CD1c-positive myeloid dendritic cell (primary cell): ENCODE measurements around the gene CHPF.

Experiments
- DNase-seq: peaks from one replicate; pipeline ENCODE4 v3.0.0-alpha.2; 2016; ENCODE audit errors: extremely low spot score

The CHPF gene

DNA sequence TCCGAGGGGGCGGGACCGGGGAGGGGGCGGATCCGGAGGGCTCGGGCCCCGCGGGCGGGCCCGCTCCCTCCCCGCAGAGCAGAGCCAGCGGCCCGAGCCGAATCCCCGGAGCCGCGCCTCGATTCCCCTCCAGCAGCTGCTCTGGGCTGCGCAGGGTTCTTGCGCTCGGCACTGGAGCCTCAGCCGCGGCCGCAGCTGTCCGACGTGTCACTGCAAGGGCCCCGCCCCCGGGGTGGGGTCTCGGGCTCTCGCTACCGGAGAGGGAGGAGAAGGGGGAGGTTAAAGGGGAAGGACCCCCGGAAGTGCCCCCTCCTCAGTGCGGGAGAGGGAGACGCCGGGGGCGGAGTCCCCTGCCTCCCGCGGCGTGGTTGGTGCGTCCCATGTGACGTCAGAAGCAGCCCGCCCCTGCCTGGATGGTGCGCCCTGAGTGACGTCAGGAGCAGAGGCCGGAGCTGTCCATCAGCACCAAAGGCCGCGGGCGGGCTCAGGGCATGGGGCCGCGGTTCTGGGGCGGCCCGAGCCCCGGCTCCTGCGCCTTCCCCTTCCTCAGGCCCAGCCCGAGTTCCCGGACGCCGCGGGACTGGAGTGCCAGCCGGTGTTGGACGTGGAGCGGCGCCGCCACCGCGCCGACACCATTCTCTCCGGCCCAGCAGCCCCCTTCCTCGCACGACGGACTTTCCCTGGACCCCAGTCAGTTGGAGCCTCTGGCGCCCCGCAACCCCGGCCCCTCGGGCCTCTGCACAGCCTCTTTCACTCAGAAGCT is at the start of gene CHPF, which contains the start of gene TMEM198:
CHPF (minus strand) TSS at position 214 of the 763 bp plus-strand sequence. CDS start 271 bp downstream, outside the sequence.
TMEM198 (plus strand) TSS at position 433 of the 763 bp plus-strand sequence. CDS start 700 bp downstream, outside the sequence.
- DNase-seq, result peak; percentile 95

DNA sequence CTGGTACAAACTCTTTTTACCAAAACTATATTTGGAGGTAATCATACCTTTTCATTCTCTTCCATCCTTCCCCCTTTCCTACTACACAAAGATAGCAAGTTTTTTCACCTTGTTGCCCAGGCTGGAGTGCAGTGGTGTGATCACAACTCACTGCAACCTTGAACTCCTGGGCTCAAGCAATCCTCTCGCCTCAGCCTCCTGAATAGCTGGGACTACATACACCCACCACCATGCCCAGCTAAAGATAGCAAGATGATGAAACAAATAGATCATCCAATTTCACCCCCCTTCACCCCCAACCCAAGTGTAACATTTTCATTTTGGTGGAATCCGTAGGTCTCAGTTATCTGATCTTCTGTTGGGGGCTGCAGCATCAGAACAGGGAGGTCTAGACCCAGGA is 49.5 kb upstream of the CHPF start:
- DNase-seq, result no peak

GRCh38 chr2:219592736-219593135 is 49.1 kb upstream of the CHPF start:
- DNase-seq, result no peak

GRCh38 chr2:219591091-219591490 is 47.5 kb upstream of the CHPF start:
- DNase-seq, result no peak

- no peak for DNase-seq
Measured at GRCh38 chr2:219581346-219581745, 37.7 kb upstream of the CHPF start.

- DNase-seq, result peak; percentile 31
Measured at GRCh38 chr2:219578811-219579613, 35.4 kb upstream of the CHPF start.

- DNase-seq, result no peak
Measured at GRCh38 chr2:219576505-219577388, 33.1 kb upstream of the CHPF start.

GRCh38 chr2:219575566-219576504 is 32.2 kb upstream of the CHPF start:
- DNase-seq, result no peak

GRCh38 chr2:219574484-219575311 is 31.1 kb upstream of the CHPF start:
- DNase-seq, result no peak

GRCh38 chr2:219573166-219573565 is 29.6 kb upstream of the CHPF start:
- no peak for DNase-seq

- DNase-seq, result no peak
Measured at GRCh38 chr2:219572237-219573001, 28.8 kb upstream of the CHPF start, which contains the start of gene INHA. INHA (plus strand) TSS chr2:219572310; CDS start chr2:219572375, 65 bp downstream.

DNA sequence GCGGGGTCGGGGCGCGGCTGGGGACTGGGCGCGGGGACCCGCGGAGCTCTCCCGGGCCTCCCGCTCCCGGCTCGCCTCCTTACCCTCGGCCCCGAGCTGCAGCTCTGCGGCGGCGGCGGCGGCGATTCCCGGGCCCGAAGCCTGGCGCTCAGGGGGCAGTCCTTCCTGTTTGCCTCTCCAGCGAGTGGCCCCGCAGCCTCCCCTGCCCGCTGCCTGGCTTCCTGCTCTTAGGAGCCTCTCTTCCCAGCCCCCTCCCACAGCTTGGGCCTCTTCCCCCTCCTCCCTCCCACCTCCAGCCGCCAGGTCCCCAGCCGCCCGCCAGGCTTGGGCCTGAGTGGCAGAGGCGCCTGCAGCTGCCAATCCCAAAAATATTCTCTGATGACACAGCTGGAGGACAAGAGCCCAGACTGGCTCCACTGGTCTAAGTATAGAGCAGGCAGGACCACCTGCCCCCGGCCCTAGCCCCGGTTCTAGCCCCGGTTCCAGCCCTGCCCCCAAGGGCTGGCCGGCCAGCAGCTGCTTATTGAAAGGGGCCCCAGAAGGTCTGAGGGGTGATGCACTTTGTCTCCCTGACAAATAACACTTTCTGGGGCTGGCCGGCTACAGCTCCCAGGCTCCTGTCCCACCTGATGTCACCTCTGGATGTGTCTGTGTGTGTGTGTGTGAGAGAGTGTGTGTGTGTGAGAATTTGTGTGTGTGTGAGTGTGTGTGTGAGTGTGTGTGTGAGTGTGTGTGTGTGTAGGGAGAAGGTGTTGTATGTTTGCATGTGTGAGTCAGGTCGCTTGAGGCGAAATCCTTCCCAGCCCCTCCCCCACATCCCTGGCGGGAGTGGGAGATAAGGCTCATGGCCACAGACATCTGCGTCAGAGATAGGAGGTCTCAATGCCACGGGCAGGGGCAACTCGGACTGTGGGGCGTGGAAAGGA is 28.0 kb upstream of the CHPF start, which contains the start of gene OBSL1:
OBSL1 (minus strand) TSS at position 229 of the 926 bp plus-strand sequence. CDS start 307 bp downstream, outside the sequence.
- DNase-seq, result peak; percentile 4

- DNase-seq, result no peak
Measured at GRCh38 chr2:219570924-219571310, 27.3 kb upstream of the CHPF start.

DNA sequence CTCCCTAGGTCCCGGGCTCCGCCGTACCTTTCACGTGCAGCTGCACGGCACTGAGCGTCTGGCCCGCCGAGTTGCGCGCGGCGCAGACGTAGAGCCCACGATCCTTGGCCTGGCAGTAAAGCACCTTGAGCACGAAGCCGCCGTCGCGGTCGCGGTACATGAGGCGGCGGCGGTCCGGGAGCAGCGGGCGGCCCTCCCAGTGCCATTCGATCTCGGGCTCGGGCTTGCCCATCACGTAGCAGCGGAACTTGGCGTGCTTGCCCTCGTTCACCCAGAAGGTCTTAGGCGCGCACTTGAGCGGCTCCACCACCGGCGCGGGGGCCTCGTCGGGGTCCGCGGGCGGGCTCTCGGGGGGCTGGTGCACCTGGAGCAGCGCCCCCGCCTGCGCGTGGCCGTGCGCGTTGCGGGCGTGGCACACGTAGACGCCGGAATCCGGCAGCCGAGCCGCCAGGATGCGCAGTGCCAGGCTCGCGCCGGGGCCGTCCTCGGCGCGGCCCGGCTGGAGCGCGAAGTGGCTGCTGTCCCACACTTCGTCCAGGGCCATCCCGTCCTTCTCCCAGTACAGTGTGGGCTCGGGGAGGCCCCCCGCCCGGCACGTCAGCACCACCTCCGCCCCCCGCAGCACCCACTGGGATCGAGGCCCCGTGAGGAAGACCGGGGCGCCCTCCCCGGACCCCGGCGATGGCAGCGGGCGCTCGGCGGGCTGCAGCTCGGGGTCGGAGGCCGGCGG is 26.8 kb upstream of the CHPF start:
- no peak for DNase-seq

DNA sequence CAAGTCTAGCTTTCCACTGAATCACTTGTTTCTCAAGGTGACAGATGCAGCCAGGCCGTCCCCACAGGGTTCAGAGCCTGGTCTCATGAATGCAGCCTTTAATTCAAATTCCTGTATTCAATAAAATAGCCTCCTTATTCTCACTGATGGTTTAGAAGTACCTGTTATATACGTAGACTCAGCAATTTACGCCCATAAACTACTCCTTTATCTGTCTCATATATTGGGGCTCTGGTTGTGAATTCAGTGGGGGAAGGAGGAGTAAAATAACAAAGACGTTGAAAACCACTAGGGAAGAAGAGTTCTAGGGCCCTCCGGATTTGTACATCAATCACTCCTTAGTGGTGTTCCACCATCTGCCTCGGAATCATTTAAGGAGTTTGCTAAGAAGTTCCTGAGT is 26.0 kb upstream of the CHPF start:
- no peak for DNase-seq

DNA sequence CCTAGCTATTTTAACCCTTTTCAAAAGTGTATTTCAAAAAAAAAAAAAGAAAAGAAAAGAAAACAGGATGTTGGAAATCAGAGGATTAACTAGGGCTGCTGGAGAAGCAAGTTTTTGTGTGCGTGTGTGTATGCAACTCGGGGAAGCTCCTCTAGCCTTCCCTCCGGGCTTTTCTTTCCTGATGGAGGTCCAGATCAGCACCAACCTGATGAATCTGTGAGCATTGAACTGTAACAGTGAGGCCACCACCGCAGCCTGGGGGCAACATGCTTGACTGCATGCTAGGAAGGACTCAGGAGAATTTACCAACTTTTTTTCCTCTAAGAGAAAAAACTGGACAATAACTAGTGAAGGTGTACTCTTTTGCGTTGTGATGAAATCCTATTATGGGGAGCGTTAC is 25.4 kb upstream of the CHPF start:
- DNase-seq, result no peak

DNA sequence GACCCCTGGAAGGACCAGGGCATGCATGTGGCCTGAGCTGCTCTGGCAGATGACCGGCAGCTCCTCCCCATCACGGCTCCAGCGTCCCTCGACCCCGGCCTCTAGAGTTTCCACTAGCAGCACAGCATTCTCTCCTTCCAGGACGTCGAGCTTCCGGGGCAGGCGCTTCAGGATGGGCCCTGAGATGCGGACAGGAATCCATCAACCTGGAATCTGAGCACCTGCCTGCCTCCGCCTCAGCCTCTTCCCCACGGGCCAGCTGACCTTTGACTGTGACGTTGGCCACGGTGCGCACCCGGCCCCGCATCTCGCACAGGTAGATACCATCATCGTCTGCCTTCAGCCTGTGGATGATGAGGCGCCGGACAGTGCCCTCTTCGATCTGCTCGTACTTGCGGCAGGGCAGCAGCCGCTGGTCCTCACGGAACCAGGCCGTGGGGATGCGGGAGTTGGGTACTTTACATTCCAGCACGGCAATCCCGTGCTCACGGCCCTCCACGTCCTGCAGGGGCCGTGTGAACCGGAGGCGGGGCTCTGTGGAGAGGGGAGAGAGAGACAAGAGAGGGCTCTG is 24.3 kb upstream of the CHPF start:
- DNase-seq, result no peak
